Glutamatergic neuron (in vitro differentiated cells): ENCODE measurements around the gene LSAMP. TPM values are rescaled to one million over a fixed set of nuclear protein-coding genes. Genes with fewer than 3 reads are reported as not detected.

Experiments used
- DNase-seq: peaks from one replicate; pipeline ENCODE4 v3.0.0; 2022
- H3K27ac Mint-ChIP-seq: one replicate; pipeline ENCODE4 v1.8.0; 2020; ENCODE audit warnings: mild to moderate bottlenecking, mixed read lengths, inconsistent platforms; ENCODE audit not compliant: unreplicated experiment
- H3K27me3 Mint-ChIP-seq: one replicate; pipeline ENCODE4 v1.8.0; 2020; ENCODE audit warnings: mild to moderate bottlenecking, moderate library complexity, mixed read lengths, inconsistent platforms; ENCODE audit not compliant: unreplicated experiment
- H3K36me3 Mint-ChIP-seq: one replicate; pipeline ENCODE4 v1.8.0; 2020; ENCODE audit warnings: mild to moderate bottlenecking, mixed read lengths, inconsistent platforms; ENCODE audit not compliant: unreplicated experiment
- H3K4me1 Mint-ChIP-seq: one replicate; pipeline ENCODE4 v1.8.0; 2020; ENCODE audit warnings: mild to moderate bottlenecking, low read depth, mixed read lengths, inconsistent platforms; ENCODE audit not compliant: unreplicated experiment
- H3K4me3 Mint-ChIP-seq: one replicate; pipeline ENCODE4 v1.8.0; 2020; ENCODE audit warnings: mild to moderate bottlenecking, mixed read lengths, inconsistent platforms; ENCODE audit not compliant: unreplicated experiment
- H3K9me3 Mint-ChIP-seq: one replicate; pipeline ENCODE4 v1.8.0; 2020; ENCODE audit warnings: mild to moderate bottlenecking, moderate library complexity, mixed read lengths, inconsistent platforms; ENCODE audit not compliant: unreplicated experiment
- total RNA-seq: library from RNA; stranded (reverse); fragmentation: NEBNext Ultra II Directional; extraction: Animal tissue kit (Norgen Biotek cat#: 25700); gene quantifications from one replicate; pipeline ENCODE4 v1.2.1, GENCODE V29; 2021; ENCODE audit not compliant: unreplicated experiment
- TF ChIP-seq, protein P1 (sequence below): fragments of 200-600 bp; sonication (generic); IDR thresholded peaks from one replicate; pipeline ENCODE4 v1.5.0; 2021; ENCODE audit not compliant: partially characterized antibody, unreplicated experiment

LSAMP gene
- total RNA-seq, 1 donor from 2014 or later = 67.1 TPM

DNA sequence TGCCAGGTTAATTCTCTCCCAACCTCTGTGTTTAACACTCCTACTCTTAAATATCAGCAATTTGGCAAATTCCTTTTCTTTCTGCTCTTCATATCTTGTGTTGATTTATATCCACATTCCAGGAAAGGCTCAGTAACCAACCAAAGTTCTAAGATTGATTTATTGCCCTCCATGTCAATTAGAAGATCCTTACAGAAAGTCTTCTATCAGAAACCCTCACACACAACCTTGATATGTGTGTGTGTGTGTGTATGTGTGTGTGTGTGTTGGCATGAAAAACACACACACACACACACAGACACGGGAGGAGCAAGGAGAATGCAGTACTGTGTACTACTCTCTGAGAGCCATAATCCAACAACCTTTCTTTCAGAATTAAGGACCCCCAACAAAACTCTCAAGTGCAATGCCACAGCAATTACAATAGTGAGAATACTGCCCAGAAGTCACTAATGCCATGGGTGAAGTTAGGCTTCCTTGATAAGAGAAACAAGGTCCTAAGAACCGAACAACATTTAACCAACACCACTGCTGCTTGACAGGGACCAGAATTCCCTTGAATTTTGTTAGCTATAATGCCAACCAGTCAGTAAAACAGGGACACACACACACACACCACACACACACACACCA is 1.1 kb downstream of the LSAMP start:
- Mint-ChIP-seq H3K27me3 (peaks cover 5% of the 10 kb centered on the region), H3K4me1 (peaks cover 23% of the 10 kb centered on the region), H3K9me3 (no peaks in the 10 kb centered on the region), H3K4me3 (peak overlapping the region; percentile 94), H3K36me3 (no peaks in the 10 kb centered on the region), H3K27ac (peak overlapping the region; percentile 69)
- no peak for DNase-seq
- TF ChIP-seq, protein P1, sequence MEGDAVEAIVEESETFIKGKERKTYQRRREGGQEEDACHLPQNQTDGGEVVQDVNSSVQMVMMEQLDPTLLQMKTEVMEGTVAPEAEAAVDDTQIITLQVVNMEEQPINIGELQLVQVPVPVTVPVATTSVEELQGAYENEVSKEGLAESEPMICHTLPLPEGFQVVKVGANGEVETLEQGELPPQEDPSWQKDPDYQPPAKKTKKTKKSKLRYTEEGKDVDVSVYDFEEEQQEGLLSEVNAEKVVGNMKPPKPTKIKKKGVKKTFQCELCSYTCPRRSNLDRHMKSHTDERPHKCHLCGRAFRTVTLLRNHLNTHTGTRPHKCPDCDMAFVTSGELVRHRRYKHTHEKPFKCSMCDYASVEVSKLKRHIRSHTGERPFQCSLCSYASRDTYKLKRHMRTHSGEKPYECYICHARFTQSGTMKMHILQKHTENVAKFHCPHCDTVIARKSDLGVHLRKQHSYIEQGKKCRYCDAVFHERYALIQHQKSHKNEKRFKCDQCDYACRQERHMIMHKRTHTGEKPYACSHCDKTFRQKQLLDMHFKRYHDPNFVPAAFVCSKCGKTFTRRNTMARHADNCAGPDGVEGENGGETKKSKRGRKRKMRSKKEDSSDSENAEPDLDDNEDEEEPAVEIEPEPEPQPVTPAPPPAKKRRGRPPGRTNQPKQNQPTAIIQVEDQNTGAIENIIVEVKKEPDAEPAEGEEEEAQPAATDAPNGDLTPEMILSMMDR = no peak

DNA sequence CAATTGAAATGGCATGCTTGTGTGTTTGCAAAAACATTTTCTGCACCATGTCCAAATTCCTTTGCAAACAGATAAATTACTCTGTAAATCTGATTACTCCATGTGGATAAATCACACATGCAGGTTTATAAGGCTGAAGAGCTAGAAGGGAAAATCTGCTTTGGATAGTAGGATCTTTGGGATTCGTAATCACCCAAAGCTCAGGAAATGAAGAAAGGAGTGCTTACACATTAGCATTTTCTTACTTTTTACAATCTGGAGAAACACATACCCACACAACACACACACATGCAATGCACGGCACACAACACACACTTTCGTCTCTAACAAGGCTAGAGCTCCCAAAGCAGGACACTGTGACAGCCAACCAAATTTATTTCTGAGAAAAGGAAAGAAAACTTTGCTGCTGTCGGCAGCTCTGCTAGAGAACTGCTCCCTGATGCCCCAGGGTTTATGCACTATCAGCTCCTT is 2.1 kb downstream of the LSAMP start:
- H3K27me3 Mint-ChIP-seq = peaks cover 5% of the 10 kb centered on the region
- TF ChIP-seq, protein P1 = no peak
- no peak for DNase-seq
- H3K36me3 Mint-ChIP-seq = no peaks in the 10 kb centered on the region
- H3K9me3 Mint-ChIP-seq = no peaks in the 10 kb centered on the region
- no peak overlapping the region for H3K27ac Mint-ChIP-seq
- peaks cover 23% of the 10 kb centered on the region for H3K4me1 Mint-ChIP-seq
- H3K4me3 Mint-ChIP-seq = peak overlapping the region; percentile 83

DNA sequence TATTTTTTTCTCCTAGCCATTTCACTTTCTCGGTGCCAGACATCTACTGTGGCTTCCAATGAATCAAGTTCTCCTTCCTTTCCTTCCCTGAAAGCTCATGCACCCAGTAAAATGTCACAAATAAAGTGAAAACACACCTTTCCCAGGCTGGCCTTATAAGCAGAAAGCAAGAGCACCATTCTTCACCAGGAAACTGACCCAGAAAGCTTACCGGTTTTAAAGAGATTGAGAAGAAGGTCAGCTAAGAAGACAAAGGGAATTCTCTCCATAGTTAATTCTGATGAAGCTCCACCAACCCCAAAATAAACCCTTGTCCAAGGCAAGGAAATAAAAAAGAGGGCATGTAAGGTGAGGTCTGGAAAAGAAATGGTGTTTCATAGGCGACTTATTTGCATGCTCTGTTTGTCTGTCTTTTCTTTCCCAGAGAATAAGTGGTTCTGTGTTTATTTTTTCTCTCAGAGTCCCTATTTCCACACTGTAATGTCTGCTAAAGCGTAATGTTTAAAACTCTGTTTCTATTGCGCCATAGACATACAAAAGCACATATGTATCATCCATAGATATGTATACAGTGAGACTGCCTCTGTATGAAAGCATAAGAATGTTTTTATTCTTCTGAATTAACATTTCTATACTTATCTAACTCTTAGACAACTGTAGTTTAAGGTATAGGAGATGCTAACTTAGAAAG is 2.8 kb downstream of the LSAMP start:
- H3K4me1 Mint-ChIP-seq = peaks cover 23% of the 10 kb centered on the region
- TF ChIP-seq, protein P1 = no peak
- no peaks in the 10 kb centered on the region for H3K36me3 Mint-ChIP-seq
- DNase-seq = no peak
- H3K4me3 Mint-ChIP-seq = no peak overlapping the region
- peaks cover 5% of the 10 kb centered on the region for H3K27me3 Mint-ChIP-seq
- H3K27ac Mint-ChIP-seq = no peak overlapping the region
- H3K9me3 Mint-ChIP-seq = no peaks in the 10 kb centered on the region

DNA sequence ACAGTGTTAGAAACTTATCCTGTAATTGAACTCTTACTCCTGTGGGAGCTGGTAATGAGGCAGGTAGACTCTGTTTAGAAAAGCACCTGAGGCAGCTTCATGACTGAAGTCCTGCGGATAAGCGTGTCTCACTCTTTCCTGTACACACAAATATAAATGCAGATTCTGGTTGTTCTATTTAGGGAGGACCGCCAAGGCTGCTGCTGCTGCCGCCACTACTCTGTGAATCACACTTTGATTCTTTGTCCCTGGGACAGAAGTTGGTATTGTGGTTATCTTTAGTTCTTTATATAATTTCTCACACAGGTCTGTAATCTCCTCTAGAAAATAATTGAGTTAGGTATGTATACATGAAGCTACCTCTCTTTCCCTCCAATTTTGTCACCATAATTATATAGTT is 3.6 kb downstream of the LSAMP start:
- DNase-seq = no peak
- Mint-ChIP-seq H3K9me3 (no peaks in the 10 kb centered on the region), H3K36me3 (no peaks in the 10 kb centered on the region), H3K27me3 (peaks cover 5% of the 10 kb centered on the region), H3K4me3 (no peak overlapping the region), H3K4me1 (peaks cover 23% of the 10 kb centered on the region), H3K27ac (no peak overlapping the region)
- TF ChIP-seq, protein P1 = no peak

DNA sequence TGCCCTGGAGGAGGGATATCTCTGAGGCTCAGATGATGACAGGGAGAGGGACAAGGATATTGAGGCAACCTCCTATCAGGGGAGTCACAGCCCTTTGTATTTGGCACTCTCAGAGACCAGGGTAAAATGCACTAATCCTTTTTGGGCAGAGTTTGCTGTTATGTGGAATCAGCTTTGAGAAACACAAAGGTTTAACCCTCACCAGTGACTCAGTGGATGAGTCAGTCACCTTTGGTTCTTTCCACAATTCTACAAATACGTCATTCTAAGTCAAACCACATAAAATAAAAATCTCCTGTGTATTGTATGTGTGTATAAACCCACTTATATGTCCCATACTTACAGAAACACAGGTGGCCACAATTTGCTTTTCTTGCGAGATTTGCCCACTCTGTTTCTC is 5.1 kb downstream of the LSAMP start:
- TF ChIP-seq, protein P1 = no peak
- H3K36me3 Mint-ChIP-seq = no peaks in the 10 kb centered on the region
- peaks cover 23% of the 10 kb centered on the region for H3K4me1 Mint-ChIP-seq
- peaks cover 5% of the 10 kb centered on the region for H3K27me3 Mint-ChIP-seq
- no peak overlapping the region for H3K4me3 Mint-ChIP-seq
- H3K27ac Mint-ChIP-seq = no peak overlapping the region
- H3K9me3 Mint-ChIP-seq = no peaks in the 10 kb centered on the region
- no peak for DNase-seq
